MM.1S (cell line): ENCODE results near the gene CD244.

Experiments
- EZH2 ChIP-seq: fragments of 300-600 bp; sonication (generic); optimal IDR thresholded peaks from 2 replicates; pipeline ENCODE3; 2017; ENCODE audit warnings: low read depth, mild to moderate bottlenecking, antibody characterized with exemption, low read length, mixed read lengths
- TF ChIP-seq, protein P1 (sequence below): fragments of 300-600 bp; sonication (generic); IDR thresholded peaks from 2 replicates; pipeline ENCODE4 v1.5.1; 2016; ENCODE audit warnings: antibody characterized with exemption, low read length, mixed read lengths

- TF ChIP-seq, protein P1, sequence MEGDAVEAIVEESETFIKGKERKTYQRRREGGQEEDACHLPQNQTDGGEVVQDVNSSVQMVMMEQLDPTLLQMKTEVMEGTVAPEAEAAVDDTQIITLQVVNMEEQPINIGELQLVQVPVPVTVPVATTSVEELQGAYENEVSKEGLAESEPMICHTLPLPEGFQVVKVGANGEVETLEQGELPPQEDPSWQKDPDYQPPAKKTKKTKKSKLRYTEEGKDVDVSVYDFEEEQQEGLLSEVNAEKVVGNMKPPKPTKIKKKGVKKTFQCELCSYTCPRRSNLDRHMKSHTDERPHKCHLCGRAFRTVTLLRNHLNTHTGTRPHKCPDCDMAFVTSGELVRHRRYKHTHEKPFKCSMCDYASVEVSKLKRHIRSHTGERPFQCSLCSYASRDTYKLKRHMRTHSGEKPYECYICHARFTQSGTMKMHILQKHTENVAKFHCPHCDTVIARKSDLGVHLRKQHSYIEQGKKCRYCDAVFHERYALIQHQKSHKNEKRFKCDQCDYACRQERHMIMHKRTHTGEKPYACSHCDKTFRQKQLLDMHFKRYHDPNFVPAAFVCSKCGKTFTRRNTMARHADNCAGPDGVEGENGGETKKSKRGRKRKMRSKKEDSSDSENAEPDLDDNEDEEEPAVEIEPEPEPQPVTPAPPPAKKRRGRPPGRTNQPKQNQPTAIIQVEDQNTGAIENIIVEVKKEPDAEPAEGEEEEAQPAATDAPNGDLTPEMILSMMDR, result no peak
- TF ChIP-seq EZH2, result no peak
Measured at GRCh38 chr1:160883581-160884513, 21.2 kb upstream of the CD244 start.
